Lung (tissue), 12 donors: ENCODE measurements around the gene ADD2. TPM values are rescaled to one million over a fixed set of nuclear protein-coding genes. Genes with fewer than 3 reads are reported as not detected.

Source experiments
- ATAC-seq: fragments of 200-7000 bp; cut with Tn5 transposase; one replicate; pipeline ENCODE4 v1.9.1; 2020; ENCODE audit warnings: moderate number of reproducible peaks; ENCODE audit not compliant: insufficient read depth, low FRiP score
- DNase-seq, 3 donors: peaks; one replicate each; pipeline ENCODE4 v3.0.0-alpha.2; 2013 to 2017
- H3K27ac ChIP-seq, 2 donors: one replicate each; pipeline ENCODE4 v1.5.1; 2013; ENCODE audit warnings: mild to moderate bottlenecking in 2 of 2, moderate library complexity in 2 of 2, control low read depth in 1 of 2, inconsistent platforms in 1 of 2, low read depth in 1 of 2, low read length in 1 of 2
- H3K27me3 ChIP-seq, 3 donors: one replicate each; pipeline ENCODE4 v1.5.1; 2013; ENCODE audit warnings: low read length in 2 of 3; ENCODE audit not compliant: control insufficient read depth in 3 of 3, insufficient read depth in 3 of 3
- H3K36me3 ChIP-seq, 4 donors: one replicate each; pipeline ENCODE4 v1.5.1; 2013; ENCODE audit warnings: low read length in 4 of 4, mild to moderate bottlenecking in 1 of 4, moderate library complexity in 1 of 4; ENCODE audit not compliant: control insufficient read depth in 4 of 4, insufficient read depth in 4 of 4
- H3K4me1 ChIP-seq, 5 donors: one replicate each; pipeline ENCODE4 v1.5.1; 2013; ENCODE audit warnings: low read length in 5 of 5, mild to moderate bottlenecking in 2 of 5, moderate library complexity in 1 of 5; ENCODE audit not compliant: control insufficient read depth in 5 of 5, insufficient read depth in 5 of 5
- H3K4me3 ChIP-seq: one replicate; pipeline ENCODE4 v1.5.1; 2013; ENCODE audit warnings: mild to moderate bottlenecking, control low read depth, moderate library complexity
- H3K9ac ChIP-seq, 2 donors: one replicate each; pipeline ENCODE4 v1.5.1; 2013; ENCODE audit warnings: low read length in 2 of 2, control low read depth in 1 of 2; ENCODE audit not compliant: insufficient read depth in 1 of 2
- H3K9me3 ChIP-seq, 4 donors: one replicate each; pipeline ENCODE4 v1.5.1; 2013; ENCODE audit warnings: low read length in 3 of 4, mild to moderate bottlenecking in 1 of 4, moderate library complexity in 1 of 4; ENCODE audit not compliant: control insufficient read depth in 4 of 4, insufficient read depth in 3 of 4
- WGBS, 2 donors: extraction: QIAGEN DNeasy Blood & Tissue Kit; methylation state at CpG; one replicate each; pipeline ENCODE4 v1.1.7; 2013; 5-methylcytosine and 5-hydroxymethylcytosine counted together
- polyA plus RNA-seq, 2 donors: library from polyadenylated mRNA; stranded (reverse); fragments of 200-250 nt; gene quantifications; one replicate each; pipeline ENCODE4 v1.2.1, GENCODE V29; 2013
- total RNA-seq, 2 donors: library from RNA; depleted of rRNA in 1 of 2; stranded (reverse); fragments of >200 nt in 1 of 2; gene quantifications; one replicate each; pipeline ENCODE4 v1.2.1, GENCODE V29; 2014 to 2021
- TF ChIP-seq, protein P1 (sequence below): IDR thresholded peaks from 2 replicates; pipeline ENCODE4 v1.5.1; 2012; ENCODE audit warnings: mild to moderate bottlenecking; ENCODE audit errors: control extremely low read depth, extremely low read depth
- donor health status: control.
- donor health status: control.
- donor health status: Bipolar disorder and iron deficiency.
- donor health status: healthy.
- donor health status: DM: yes; HTN: yes; CAD: no.

Gene ADD2
- total and polyA plus RNA-seq, 4 donors: 0.35 to 5.9 (median 1.8) TPM

DNA sequence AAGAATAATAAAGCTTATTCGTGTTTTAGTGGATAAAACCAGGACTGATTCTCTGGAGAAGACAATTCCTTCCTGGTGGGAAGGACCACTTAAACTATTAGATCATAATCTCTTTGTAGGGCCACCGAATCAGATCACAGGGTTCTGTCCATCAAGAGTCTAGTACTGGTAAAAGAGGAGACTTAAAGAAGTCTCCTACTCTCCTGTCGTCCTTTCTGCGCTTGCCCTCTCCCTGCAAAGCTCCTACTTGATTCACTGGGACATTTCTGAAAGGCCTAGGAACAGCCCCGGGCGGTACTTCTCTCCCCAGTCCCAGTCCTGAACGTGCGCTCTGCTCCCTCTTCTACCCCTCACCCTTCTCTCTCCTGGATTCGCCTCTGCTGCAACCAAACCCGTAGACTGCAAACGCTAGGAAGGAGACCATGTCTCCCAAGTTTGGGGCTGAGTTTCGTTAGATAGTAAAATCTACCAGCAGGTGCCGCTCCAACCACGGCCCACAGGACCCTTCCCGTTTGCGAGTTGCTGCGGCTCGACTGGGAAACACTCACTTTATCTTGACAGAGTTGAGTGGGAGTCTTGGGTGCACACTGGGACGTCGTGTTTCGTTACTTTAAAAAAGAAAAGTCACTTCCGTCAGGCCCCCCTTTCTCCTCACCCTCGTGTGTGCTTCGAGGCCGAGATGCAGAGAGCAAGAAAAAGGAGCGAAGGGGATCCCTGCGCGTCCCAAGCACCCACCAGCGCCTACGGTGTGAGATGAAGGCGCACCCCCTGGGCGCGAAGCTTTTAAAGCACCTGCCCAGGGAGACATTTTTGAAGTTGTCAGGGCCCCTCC lies 21.5 kb upstream of the ADD2 start:
- no peak overlapping the region for H3K4me3 ChIP-seq
- H3K9me3 ChIP-seq: peaks cover 0 to 2% (median 0%) of the 10 kb centered on the region in 4 donors
- DNase-seq: peak; percentile 71 to 77 (median 76)
- H3K4me1 ChIP-seq: peaks cover 0 to 9% (median 0%) of the 10 kb centered on the region in 5 donors
- ATAC-seq: no peak
- no peaks in the 10 kb centered on the region for H3K36me3 ChIP-seq
- no peak overlapping the region for H3K27ac ChIP-seq
- H3K9ac ChIP-seq: no peak overlapping the region
- 4 to 7% methylated on average over 33 of the region's 33 CpGs for WGBS, 2 donors
- TF ChIP-seq, protein P1, sequence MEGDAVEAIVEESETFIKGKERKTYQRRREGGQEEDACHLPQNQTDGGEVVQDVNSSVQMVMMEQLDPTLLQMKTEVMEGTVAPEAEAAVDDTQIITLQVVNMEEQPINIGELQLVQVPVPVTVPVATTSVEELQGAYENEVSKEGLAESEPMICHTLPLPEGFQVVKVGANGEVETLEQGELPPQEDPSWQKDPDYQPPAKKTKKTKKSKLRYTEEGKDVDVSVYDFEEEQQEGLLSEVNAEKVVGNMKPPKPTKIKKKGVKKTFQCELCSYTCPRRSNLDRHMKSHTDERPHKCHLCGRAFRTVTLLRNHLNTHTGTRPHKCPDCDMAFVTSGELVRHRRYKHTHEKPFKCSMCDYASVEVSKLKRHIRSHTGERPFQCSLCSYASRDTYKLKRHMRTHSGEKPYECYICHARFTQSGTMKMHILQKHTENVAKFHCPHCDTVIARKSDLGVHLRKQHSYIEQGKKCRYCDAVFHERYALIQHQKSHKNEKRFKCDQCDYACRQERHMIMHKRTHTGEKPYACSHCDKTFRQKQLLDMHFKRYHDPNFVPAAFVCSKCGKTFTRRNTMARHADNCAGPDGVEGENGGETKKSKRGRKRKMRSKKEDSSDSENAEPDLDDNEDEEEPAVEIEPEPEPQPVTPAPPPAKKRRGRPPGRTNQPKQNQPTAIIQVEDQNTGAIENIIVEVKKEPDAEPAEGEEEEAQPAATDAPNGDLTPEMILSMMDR: peak; percentile 52
- H3K27me3 ChIP-seq: peaks cover 2 to 71% (median 50%) of the 10 kb centered on the region in 3 donors

DNA sequence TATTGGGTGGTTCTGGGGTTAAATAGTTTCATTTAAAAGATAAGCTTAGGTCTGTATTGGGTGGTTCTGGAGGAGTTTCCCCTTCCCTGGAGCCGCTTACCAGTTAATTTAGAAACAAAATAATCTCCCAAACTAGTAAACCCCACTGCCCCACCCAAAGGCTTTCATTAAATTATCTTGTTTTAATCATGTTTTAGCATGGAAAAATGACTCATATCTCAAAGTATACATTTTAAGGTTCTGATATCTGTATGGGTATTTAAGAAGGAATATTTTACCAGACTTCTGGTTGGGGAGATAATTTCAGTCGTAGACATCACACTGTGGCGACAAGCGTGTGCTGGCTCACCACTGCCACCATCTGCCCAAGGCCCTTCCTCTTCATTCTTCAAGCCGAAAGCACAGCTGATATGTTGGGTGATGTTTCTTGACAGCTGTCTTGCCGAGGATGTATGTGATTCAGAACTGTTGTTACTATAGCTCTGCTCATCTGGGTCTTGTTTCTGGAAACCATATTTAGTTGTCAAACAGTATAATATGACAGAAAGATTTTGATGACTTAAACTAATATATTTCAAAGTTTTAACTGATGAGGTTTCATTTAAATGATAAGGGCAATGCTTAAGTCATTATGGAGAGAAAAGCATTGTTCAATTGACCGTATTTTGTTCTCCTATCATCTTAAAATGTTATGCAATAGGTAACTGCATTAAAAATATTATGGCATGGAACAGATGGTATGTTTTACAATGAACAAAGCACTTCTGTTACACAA lies 17.3 kb upstream of the ADD2 start:
- peaks cover 2 to 37% (median 32%) of the 10 kb centered on the region in 3 donors for H3K27me3 ChIP-seq
- H3K9me3 ChIP-seq: no peaks in the 10 kb centered on the region
- H3K4me1 ChIP-seq: peaks cover 0 to 13% (median 4%) of the 10 kb centered on the region in 5 donors
- no peaks in the 10 kb centered on the region for H3K36me3 ChIP-seq
- H3K27ac ChIP-seq: no peak overlapping the region
- DNase-seq (peak; percentile 56 to 72 (median 63)), ATAC-seq (no peak)
- 20 to 24% methylated on average over 7 of the region's 7 CpGs for WGBS, 2 donors
- TF ChIP-seq, protein P1: no peak
- no peak overlapping the region for H3K9ac ChIP-seq
- no peak overlapping the region for H3K4me3 ChIP-seq

DNA sequence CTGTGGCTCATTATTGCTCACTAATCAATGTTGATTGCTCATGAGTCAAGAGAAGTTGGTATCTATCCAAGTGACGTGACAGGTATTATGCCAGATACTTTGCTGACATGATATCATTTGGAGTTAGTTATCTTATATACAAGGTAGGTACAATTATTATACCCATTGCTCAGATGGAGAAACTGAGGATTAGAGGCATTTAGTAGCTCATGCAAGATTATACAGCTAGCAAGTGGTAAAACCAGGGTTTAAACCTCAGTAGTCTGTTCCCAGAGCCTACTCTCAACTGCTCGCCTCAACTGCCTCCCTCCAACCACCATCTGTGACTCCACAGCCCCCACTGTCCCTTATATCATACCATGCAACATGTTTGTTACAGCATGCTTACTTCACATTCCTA lies 16.3 kb upstream of the ADD2 start:
- Histone ChIP-seq H3K27me3 (peaks cover 2 to 29% (median 28%) of the 10 kb centered on the region in 3 donors), H3K4me3 (no peak overlapping the region), H3K9me3 (peaks cover 0 to 3% (median 0%) of the 10 kb centered on the region in 4 donors), H3K27ac (no peak overlapping the region), H3K4me1 (peaks cover 0 to 17% (median 0%) of the 10 kb centered on the region in 5 donors), H3K36me3 (no peaks in the 10 kb centered on the region), H3K9ac (no peak overlapping the region)
- TF ChIP-seq, protein P1: no peak
- WGBS, 2 donors: 94 to 95% methylated on average over 2 of the region's 2 CpGs
- no peak for DNase-seq
- ATAC-seq: no peak
